OCI-LY1 (cell line): Measurements from ENCODE around the gene TRIM9.

Experiments used
- H2AFZ ChIP-seq: fragments of 200-600 bp; sonication (generic), shearing (Covaris generic); 2 replicates; pipeline ENCODE4 v1.6.0; 2014; ENCODE audit warnings: antibody characterized with exemption, mild to moderate bottlenecking, low read length
- H3F3A ChIP-seq: fragments of 200-600 bp; sonication (generic), shearing (Covaris generic); 2 replicates; pipeline ENCODE4 v1.6.0; 2014; ENCODE audit warnings: mild to moderate bottlenecking, antibody characterized with exemption, low read length, moderate library complexity; ENCODE audit not compliant: insufficient read depth
- H3K27ac ChIP-seq: fragments of 200-600 bp; sonication (generic); 2 replicates; pipeline ENCODE4 v1.5.1; 2014; ENCODE audit warnings: low read length, mixed run types, mild to moderate bottlenecking, low read depth; ENCODE audit not compliant: poor library complexity, severe bottlenecking
- H3K27me3 ChIP-seq: fragments of 200-600 bp; sonication (generic); 2 replicates; pipeline ENCODE4 v1.6.0; 2014; ENCODE audit warnings: antibody characterized with exemption, mild to moderate bottlenecking, low read length, moderate library complexity; ENCODE audit not compliant: insufficient read depth
- H3K36me3 ChIP-seq: fragments of 200-600 bp; sonication (generic); 2 replicates; pipeline ENCODE4 v1.6.1; 2014; ENCODE audit warnings: mild to moderate bottlenecking, antibody characterized with exemption, low read length, moderate library complexity, mixed read lengths; ENCODE audit not compliant: insufficient read depth
- H3K4me1 ChIP-seq: fragments of 200-600 bp; sonication (generic); 2 replicates; pipeline ENCODE4 v1.5.1; 2014; ENCODE audit warnings: mild to moderate bottlenecking, low read length, moderate library complexity; ENCODE audit not compliant: insufficient read depth, severe bottlenecking
- H3K4me2 ChIP-seq: fragments of 200-600 bp; sonication (generic), shearing (Covaris generic); 2 replicates; pipeline ENCODE4 v1.6.1; 2014; ENCODE audit warnings: low read length
- H3K4me3 ChIP-seq: fragments of 200-600 bp; sonication (generic); 2 replicates; pipeline ENCODE4 v1.5.1; 2014; ENCODE audit warnings: low read length, low read depth, mild to moderate bottlenecking, mixed read lengths; ENCODE audit not compliant: poor library complexity, severe bottlenecking
- H3K79me2 ChIP-seq: fragments of 200-600 bp; shearing (Covaris generic); 2 replicates; pipeline ENCODE4 v1.6.1; 2016; ENCODE audit warnings: mixed run types, low read length, mixed read lengths; ENCODE audit not compliant: insufficient read depth
- H3K9ac ChIP-seq: fragments of 200-600 bp; sonication (generic), shearing (Covaris generic); 2 replicates; pipeline ENCODE4 v1.6.1; 2014; ENCODE audit warnings: mild to moderate bottlenecking, low read length, mixed read lengths
- H3K9me2 ChIP-seq: fragments of 200-600 bp; sonication (generic), shearing (Covaris generic); 2 replicates; pipeline ENCODE4 v1.6.1; 2014; ENCODE audit warnings: low read depth, mild to moderate bottlenecking, low read length, mixed read lengths
- H3K9me3 ChIP-seq: fragments of 200-600 bp; shearing (Covaris generic); 2 replicates; pipeline ENCODE4 v1.6.1; 2014; ENCODE audit warnings: low read length, mixed read lengths
- H4K20me1 ChIP-seq: fragments of 200-600 bp; sonication (generic), shearing (Covaris generic); 2 replicates; pipeline ENCODE4 v1.6.0; 2016; ENCODE audit warnings: mild to moderate bottlenecking, low read length; ENCODE audit not compliant: insufficient read depth
- EZH2 ChIP-seq: fragments of 200-600 bp; sonication (generic), shearing (Covaris generic); IDR thresholded peaks from 2 replicates; pipeline ENCODE4 v1.8.0; 2017; ENCODE audit warnings: borderline replicate concordance, mixed run types, mild to moderate bottlenecking, antibody characterized with exemption, low read length, moderate library complexity, mixed read lengths
- TF ChIP-seq, protein P1 (sequence below): fragments of 200-600 bp; sonication (generic), shearing (Covaris generic); IDR thresholded peaks from 2 replicates; pipeline ENCODE4 v1.5.1; 2017; ENCODE audit warnings: mild to moderate bottlenecking, antibody characterized with exemption, low read length, moderate library complexity, mixed read lengths

TRIM9 gene

DNA sequence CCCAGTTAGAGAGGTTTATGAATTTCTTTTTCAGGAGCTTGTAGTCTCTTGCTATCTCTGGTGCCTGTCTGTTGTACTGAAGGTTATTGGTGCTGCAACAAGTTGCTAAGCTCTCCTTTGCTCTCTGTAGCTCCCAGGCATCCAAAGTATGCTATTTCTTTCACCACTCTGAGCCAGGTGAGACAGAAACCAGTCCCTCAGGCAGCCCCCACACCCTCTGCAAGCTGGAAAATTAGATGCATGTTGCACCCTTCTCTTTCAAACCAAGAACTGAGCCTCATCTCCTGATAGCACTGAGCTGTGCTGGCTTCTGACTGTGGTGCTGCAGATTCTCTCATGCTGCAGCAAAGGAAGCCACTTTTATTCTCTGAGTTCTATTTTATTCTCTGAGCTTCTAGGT is 9.6 kb upstream of the TRIM9 start:
- H2AFZ ChIP-seq: no peak overlapping the region
- no peaks in the 10 kb centered on the region for H3K9me2 ChIP-seq
- no peaks in the 10 kb centered on the region for H3F3A ChIP-seq
- no peaks in the 10 kb centered on the region for H4K20me1 ChIP-seq
- H3K27me3 ChIP-seq: 0 out of 2 replicates have a peak, but pooled peaks cover 4% of the 10 kb centered on the region
- no peaks in the 10 kb centered on the region for H3K79me2 ChIP-seq
- TF ChIP-seq EZH2: no peak
- TF ChIP-seq, protein P1, sequence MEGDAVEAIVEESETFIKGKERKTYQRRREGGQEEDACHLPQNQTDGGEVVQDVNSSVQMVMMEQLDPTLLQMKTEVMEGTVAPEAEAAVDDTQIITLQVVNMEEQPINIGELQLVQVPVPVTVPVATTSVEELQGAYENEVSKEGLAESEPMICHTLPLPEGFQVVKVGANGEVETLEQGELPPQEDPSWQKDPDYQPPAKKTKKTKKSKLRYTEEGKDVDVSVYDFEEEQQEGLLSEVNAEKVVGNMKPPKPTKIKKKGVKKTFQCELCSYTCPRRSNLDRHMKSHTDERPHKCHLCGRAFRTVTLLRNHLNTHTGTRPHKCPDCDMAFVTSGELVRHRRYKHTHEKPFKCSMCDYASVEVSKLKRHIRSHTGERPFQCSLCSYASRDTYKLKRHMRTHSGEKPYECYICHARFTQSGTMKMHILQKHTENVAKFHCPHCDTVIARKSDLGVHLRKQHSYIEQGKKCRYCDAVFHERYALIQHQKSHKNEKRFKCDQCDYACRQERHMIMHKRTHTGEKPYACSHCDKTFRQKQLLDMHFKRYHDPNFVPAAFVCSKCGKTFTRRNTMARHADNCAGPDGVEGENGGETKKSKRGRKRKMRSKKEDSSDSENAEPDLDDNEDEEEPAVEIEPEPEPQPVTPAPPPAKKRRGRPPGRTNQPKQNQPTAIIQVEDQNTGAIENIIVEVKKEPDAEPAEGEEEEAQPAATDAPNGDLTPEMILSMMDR: no peak
- H3K36me3 ChIP-seq: no peaks in the 10 kb centered on the region
- H3K9ac ChIP-seq: no peak overlapping the region
- H3K27ac ChIP-seq: no peak overlapping the region
- no peaks in the 10 kb centered on the region for H3K4me1 ChIP-seq
- no peak overlapping the region for H3K4me3 ChIP-seq
- H3K4me2 ChIP-seq: no peak overlapping the region
- no peaks in the 10 kb centered on the region for H3K9me3 ChIP-seq

DNA sequence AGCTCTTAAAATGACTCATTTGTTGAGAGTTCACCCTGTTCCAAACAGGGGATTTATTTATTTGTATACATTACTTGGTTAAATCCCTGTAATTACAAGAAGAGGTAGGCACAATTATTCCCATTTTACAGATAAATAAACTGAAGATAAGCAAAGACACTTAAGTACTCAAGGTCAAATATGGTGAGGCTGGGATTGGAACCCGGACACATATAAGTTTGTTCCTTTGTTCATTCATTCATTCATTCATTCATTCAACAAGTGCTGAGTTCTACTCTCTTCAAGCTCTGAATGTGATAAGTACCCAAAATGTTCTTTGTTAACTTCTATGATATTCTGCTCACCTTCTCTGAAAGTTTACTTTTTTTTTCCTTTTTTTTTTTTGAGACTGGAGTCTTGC is 2.4 kb upstream of the TRIM9 start:
- Histone ChIP-seq H3K36me3 (no peaks in the 10 kb centered on the region), H3F3A (no peaks in the 10 kb centered on the region), H2AFZ (no peak overlapping the region), H3K4me2 (no peak overlapping the region), H3K9me3 (no peaks in the 10 kb centered on the region), H3K4me3 (no peak overlapping the region), H3K79me2 (no peaks in the 10 kb centered on the region), H3K9ac (no peak overlapping the region), H3K9me2 (no peaks in the 10 kb centered on the region), H4K20me1 (no peaks in the 10 kb centered on the region), H3K4me1 (peaks cover 22% of the 10 kb centered on the region), H3K27me3 (no peaks in the 10 kb centered on the region), H3K27ac (no peak overlapping the region)
- TF ChIP-seq, protein P1: no peak
- no peak for TF ChIP-seq EZH2

DNA sequence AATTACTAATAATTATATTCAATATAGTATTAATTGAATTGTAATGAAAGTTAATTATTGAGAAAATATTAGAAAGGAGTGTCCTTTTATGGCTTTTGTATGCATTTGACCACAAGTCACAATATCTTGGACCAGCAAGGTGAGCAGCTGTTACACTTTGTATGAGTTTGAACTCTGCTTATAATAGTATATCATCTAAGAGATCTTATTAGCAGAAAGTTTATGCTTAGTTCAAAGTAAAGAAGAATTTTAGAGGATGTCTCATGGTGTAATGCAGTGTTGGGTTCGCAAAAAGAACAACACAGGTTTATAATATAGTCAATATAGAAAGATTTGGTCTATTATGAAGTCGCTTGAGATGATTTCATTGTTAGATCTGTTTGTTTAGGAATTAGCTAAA is 2.0 kb upstream of the TRIM9 start:
- no peaks in the 10 kb centered on the region for H3K9me2 ChIP-seq

More for the DNA sequence above, 2.0 kb upstream of the TRIM9 start:
- Histone ChIP-seq H3K4me1 (peaks cover 24% of the 10 kb centered on the region), H2AFZ (no peak overlapping the region), H3K9ac (no peak overlapping the region), H3K27ac (no peak overlapping the region), H3K4me2 (no peak overlapping the region), H3F3A (no peaks in the 10 kb centered on the region), H3K9me3 (no peaks in the 10 kb centered on the region), H4K20me1 (no peaks in the 10 kb centered on the region), H3K4me3 (no peak overlapping the region), H3K27me3 (no peaks in the 10 kb centered on the region), H3K79me2 (no peaks in the 10 kb centered on the region), H3K36me3 (no peaks in the 10 kb centered on the region)
- no peak for TF ChIP-seq EZH2
- TF ChIP-seq, protein P1: no peak
